Measurements from ENCODE around the gene COPB2.

- TF ChIP-seq USF2 (IDR thresholded peaks at IDR 0.05; ENCODE audit: borderline replicate concordance, low read depth, low read length) (no peak), RFX5 (IDR thresholded peaks at IDR 0.05; ENCODE audit: low read length) (no peak), CTCF (IDR thresholded peaks at IDR 0.05) (no peak), JUND (IDR thresholded peaks at IDR 0.05) (no peak), REST (IDR thresholded peaks at IDR 0.05; ENCODE audit: low read depth, low read length) (no peak), MAX (IDR thresholded peaks at IDR 0.05; ENCODE audit: low read depth) (no peak), TAF1 (IDR thresholded peaks at IDR 0.05; ENCODE audit: borderline replicate concordance, low read depth, low read length) (no peak)
Observed at GRCh38 chr3:139324456-139324855, 65.0 kb downstream of the COPB2 start.

All from SK-N-SH (cell line).